Measurements from ENCODE around the gene CHAF1B. TPM values are rescaled to one million over a fixed set of nuclear protein-coding genes. Genes with fewer than 3 reads are reported as not detected.
"Not testable (repeated sequence)": the region's sequence is repeated elsewhere in the genome, so short reads cannot be mapped to it uniquely, and the experiment has no call there.

Gene CHAF1B
- total RNA-seq, 1 donor from 2014 or later, result 35.7 TPM

DNA sequence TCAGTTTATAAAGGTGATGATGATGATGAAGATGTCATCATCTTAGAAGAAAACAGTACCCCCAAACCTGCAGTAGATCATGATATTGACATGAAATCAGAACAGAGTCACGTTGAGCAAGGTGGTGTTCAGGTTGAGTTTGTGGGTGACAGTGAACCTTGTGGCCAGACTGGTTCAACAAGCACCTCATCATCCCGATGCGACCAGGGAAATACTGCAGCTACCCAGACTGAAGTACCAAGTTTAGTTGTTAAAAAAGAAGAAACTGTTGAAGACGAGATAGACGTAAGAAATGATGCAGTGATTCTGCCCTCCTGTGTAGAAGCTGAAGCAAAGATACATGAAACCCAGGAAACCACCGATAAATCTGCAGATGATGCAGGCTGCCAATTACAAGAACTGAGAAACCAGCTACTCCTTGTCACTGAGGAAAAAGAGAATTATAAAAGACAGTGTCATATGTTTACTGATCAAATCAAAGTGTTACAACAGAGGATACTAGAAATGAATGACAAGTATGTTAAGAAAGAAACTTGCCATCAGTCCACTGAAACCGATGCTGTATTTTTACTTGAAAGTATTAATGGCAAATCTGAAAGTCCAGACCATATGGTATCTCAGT, 16.0 kb upstream of the CHAF1B start:
- no peaks in the 10 kb centered on the region for H3K4me1 Mint-ChIP-seq (ENCODE audit: low read depth)
- no peak overlapping the region for H3K4me3 Mint-ChIP-seq
- no peaks in the 10 kb centered on the region for H3K27me3 Mint-ChIP-seq (ENCODE audit: insufficient read depth)
- peaks cover 47% of the 10 kb centered on the region for H3K36me3 Mint-ChIP-seq (ENCODE audit: low read depth)
- intact Hi-C loops (cut with micrococcal nuclease), result no loop called here
- H3K9me3 Mint-ChIP-seq, result no peaks in the 10 kb centered on the region
- no peak overlapping the region for H3K27ac Mint-ChIP-seq
- DNase-seq (ENCODE audit: low spot score), result no peak

DNA sequence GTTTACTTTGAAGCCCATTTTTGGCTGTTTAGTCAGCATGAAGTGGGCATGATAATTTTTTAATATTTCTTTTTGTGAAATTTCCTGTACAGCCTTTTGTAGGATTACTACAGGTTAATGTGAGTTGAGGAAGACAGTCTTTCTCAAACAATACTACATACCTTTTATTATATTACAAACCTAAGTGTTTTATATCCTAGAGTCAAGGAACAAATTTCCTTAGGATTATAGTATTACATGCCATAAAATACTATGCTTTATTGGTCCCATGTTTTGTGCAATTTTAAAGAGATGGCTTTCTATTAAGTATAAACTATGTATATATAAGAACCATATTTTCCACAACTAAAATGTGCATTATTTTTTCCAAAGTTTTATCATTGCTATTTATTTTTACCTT, 9.2 kb upstream of the CHAF1B start:
- Mint-ChIP-seq H3K27ac (no peak overlapping the region), H3K36me3 (ENCODE audit: low read depth) (peaks cover 24% of the 10 kb centered on the region), H3K9me3 (no peaks in the 10 kb centered on the region), H3K27me3 (ENCODE audit: insufficient read depth) (no peaks in the 10 kb centered on the region), H3K4me3 (no peak overlapping the region), H3K4me1 (ENCODE audit: low read depth) (no peaks in the 10 kb centered on the region)
- intact Hi-C loops (cut with micrococcal nuclease), result no loop called here
- DNase-seq (ENCODE audit: low spot score), result no peak

DNA sequence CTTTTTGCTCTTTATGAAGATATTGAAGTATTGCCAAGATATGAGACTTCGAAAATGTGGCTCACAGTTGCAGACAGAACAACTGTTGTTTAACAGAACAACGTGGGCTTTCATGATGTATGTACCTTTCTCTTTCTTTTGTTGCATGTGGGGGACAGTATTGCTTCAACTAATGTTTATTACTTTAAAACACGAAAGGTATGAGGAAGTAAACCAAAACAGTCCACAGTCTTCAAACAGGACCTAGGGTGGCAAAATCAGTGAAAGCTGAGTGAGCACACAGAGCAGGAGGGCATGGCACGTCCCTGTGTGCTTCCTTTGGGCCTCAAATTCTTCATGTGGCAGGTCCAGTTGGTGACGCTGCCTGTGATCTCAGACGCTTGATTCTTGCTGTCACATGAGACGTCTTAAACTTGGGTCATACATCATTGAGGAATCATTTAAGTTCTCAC, 7.8 kb upstream of the CHAF1B start:
- intact Hi-C loops (cut with micrococcal nuclease), result no loop called here
- H3K36me3 Mint-ChIP-seq (ENCODE audit: low read depth), result peaks cover 16% of the 10 kb centered on the region
- no peaks in the 10 kb centered on the region for H3K27me3 Mint-ChIP-seq (ENCODE audit: insufficient read depth)

DNA sequence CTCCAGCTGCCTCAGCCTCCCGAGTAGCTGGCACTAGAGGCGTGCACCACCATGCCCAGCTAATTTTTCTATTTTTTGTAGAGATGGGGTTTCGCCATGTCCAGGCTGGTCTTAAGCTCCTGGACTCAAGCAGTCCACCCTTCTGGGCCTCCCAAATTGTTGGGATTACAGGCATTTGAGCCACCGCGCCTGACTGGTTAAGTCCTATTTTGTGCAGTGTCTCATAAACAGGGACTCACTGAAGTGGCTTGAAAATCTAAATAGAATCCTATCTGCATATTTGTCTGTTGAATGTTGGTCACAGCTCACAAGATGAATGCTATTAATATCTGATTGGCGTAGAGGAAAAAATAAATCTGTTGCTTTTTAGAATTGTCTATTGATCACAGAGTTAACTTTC, 5.9 kb upstream of the CHAF1B start:
- no peak for DNase-seq (ENCODE audit: low spot score)
- peaks cover 5% of the 10 kb centered on the region for H3K4me1 Mint-ChIP-seq (ENCODE audit: low read depth)
- H3K27me3 Mint-ChIP-seq (ENCODE audit: insufficient read depth), result no peaks in the 10 kb centered on the region
- H3K4me3 Mint-ChIP-seq, result no peak overlapping the region
- intact Hi-C loops (cut with micrococcal nuclease), result no loop called here
- no peak overlapping the region for H3K27ac Mint-ChIP-seq
- H3K9me3 Mint-ChIP-seq, result no peaks in the 10 kb centered on the region
- H3K36me3 Mint-ChIP-seq (ENCODE audit: low read depth), result peaks cover 12% of the 10 kb centered on the region

More for the DNA sequence above, 7.8 kb upstream of the CHAF1B start:
- Mint-ChIP-seq H3K4me1 (ENCODE audit: low read depth) (peaks cover 5% of the 10 kb centered on the region), H3K9me3 (no peaks in the 10 kb centered on the region), H3K27ac (no peak overlapping the region), H3K4me3 (no peak overlapping the region)
- DNase-seq (ENCODE audit: low spot score), result no peak

DNA sequence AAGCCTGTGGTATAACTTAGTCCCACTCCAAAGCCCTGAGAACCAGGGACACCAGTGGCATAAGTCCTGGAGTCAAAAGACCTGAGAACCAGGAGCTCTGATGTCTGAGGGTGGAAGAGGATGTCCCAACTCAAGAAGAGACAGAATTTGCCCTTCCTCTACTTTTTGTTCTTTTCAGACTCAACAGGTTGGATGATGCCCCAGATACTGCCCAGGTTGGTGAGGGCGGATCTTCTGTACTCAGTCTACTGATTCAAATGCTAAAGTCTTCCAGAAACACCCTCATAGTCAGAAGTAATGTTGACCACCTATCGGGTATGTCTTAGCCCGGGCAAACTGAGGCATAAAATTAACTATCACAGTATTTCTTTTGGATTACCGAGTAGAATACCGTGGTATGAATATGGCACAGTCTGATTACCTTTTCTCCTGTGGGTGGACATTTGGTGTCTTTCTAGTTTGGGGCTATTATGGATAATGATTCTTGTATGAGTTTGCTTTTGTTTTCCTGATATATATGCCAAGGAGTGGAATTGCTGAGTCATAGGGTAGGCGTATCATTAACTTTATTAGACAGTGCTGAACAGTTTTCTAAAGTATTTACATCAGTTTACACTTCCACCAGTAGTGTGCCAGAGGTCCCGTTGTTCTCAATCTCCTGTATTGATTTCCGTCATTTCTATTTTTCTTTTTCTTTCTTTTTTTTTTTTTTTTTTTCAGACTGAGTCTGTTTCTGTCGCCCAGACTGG, 3.2 kb upstream of the CHAF1B start:
- no peaks in the 10 kb centered on the region for H3K9me3 Mint-ChIP-seq
- H3K27me3 Mint-ChIP-seq (ENCODE audit: insufficient read depth), result no peaks in the 10 kb centered on the region
- H3K27ac Mint-ChIP-seq, result no peak overlapping the region
- DNase-seq (ENCODE audit: low spot score), result no peak
- H3K4me1 Mint-ChIP-seq (ENCODE audit: low read depth), result peaks cover 15% of the 10 kb centered on the region
- H3K36me3 Mint-ChIP-seq (ENCODE audit: low read depth), result peaks cover 9% of the 10 kb centered on the region
- intact Hi-C loops (cut with micrococcal nuclease), result loop anchor here (10.0 kb wide), 1 partner anchor 1767 kb away; the partner anchor contains the start of gene RCAN1
- H3K4me3 Mint-ChIP-seq, result no peak overlapping the region

DNA sequence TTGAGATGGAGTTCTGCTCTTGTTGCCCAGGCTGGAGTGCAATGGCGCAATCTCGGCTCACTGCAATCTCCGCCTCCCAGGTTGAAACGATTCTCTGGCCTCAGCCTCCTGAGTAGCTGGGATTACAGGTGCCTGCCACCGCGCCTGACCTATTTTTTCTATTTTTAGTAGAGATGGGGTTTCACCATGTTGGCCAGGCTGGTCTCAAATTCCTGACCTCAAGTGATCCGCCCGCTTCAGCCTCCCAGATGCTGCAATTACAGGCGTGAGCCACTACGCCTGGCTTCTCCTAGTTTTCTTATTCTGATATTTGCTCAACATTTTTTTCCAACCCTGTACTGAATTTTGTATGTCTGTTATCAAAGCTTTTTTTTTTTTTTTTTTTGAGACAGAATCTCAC, 2.5 kb upstream of the CHAF1B start:
- not testable (repeated sequence) for H3K27me3 Mint-ChIP-seq (ENCODE audit: insufficient read depth); H3K9me3 Mint-ChIP-seq; H3K27ac Mint-ChIP-seq; DNase-seq (ENCODE audit: low spot score); H3K4me3 Mint-ChIP-seq
- intact Hi-C loops (cut with micrococcal nuclease), result loop anchor here (10.0 kb wide), 1 partner anchor 1768 kb away; the partner anchor contains the start of gene RCAN1
- Mint-ChIP-seq H3K36me3 (ENCODE audit: low read depth) (peaks cover 10% of the 10 kb centered on the region), H3K4me1 (ENCODE audit: low read depth) (peaks cover 21% of the 10 kb centered on the region)

DNA sequence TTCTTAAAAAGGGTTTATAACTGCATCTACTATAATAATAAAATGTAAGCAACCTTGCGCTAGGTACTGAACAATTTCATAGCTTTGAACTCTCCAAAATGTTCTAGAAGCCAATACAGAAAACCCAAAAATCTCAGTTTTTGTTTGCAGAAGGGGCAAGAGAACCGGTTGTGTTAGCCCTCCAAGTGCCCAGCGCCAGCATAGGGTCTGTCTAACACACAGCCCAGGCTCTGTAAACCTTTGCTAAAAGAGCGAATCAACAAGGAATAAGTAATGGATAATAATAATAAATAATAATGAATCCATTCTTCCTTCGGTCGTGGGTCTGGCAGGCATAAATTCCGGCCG, 333 bp upstream of the CHAF1B start:
- Mint-ChIP-seq H3K9me3 (no peaks in the 10 kb centered on the region), H3K27me3 (ENCODE audit: insufficient read depth) (no peaks in the 10 kb centered on the region), H3K4me3 (peak overlapping the region; percentile 39), H3K4me1 (ENCODE audit: low read depth) (peaks cover 25% of the 10 kb centered on the region), H3K36me3 (ENCODE audit: low read depth) (peaks cover 8% of the 10 kb centered on the region), H3K27ac (no peak overlapping the region)
- intact Hi-C loops (cut with micrococcal nuclease), result loop anchor here (1.0 to 10.0 kb wide), 6 partner anchors 65 to 1770 kb away; partner anchors contain the start of genes CBR3, DOP1B, MORC3 and RCAN1
- DNase-seq (ENCODE audit: low spot score), result no peak

DNA sequence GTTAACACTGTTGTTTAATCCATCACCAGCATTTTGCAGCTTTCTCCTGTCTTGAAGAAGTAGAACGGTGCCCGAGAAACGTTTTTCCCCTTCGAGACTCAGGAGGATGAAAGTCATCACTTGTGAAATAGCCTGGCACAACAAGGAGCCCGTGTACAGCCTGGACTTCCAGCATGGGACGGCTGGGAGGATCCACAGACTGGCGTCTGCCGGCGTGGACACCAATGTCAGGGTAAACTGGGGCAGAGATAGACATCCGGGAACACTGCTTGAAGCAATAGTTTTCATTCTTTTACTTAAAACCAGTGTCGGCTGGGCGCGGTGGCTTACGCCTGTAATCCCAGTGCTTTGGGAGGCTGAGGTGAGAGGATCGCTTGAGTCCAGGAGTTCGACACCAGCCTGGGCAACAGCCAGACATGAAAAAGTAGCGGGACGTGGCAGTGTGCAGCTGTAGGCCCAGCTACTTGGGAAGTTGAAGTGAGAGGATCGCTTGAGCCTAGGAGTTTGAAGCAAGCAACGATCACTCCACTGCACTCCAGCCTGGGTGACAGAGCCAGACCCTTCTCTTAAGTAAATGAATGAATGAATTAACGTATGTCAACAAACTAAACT, 945 bp downstream of the CHAF1B start:
- no peaks in the 10 kb centered on the region for H3K9me3 Mint-ChIP-seq
- peaks cover 12% of the 10 kb centered on the region for H3K36me3 Mint-ChIP-seq (ENCODE audit: low read depth)
- intact Hi-C loops (cut with micrococcal nuclease), result loop anchor here (5.0 to 10.0 kb wide), 2 partner anchors 871 to 1771 kb away; partner anchors contain the start of gene RCAN1
- H3K27me3 Mint-ChIP-seq (ENCODE audit: insufficient read depth), result no peaks in the 10 kb centered on the region
- DNase-seq (ENCODE audit: low spot score), result no peak
- peaks cover 25% of the 10 kb centered on the region for H3K4me1 Mint-ChIP-seq (ENCODE audit: low read depth)
- H3K27ac Mint-ChIP-seq, result peak overlapping the region; percentile 65
- peak overlapping the region; percentile 89 for H3K4me3 Mint-ChIP-seq

DNA sequence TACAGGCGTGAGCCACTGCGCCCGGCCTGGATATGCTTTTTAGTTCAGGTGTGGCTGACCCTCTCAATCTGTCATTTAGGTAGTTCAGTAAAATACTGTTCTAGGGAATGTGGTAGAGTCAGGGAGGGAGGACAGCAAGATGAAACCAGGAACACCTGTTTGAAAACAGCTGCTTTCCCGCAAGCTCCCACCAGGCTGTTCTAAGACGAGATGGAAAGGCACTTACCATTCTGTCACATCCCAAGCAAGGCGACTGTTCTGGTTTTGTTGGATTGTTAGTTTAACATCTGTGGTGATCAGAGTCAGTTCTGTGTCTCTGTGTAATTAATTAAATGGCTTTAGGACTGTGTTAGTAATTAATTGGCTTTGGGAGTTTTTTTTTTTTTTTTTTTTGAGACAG, 2.9 kb downstream of the CHAF1B start:
- H3K27me3 Mint-ChIP-seq (ENCODE audit: insufficient read depth), result no peaks in the 10 kb centered on the region
- H3K36me3 Mint-ChIP-seq (ENCODE audit: low read depth), result peaks cover 21% of the 10 kb centered on the region
- intact Hi-C loops (cut with micrococcal nuclease), result loop anchor here (5.0 to 10.0 kb wide), 2 partner anchors 869 to 1773 kb away; partner anchors contain the start of gene RCAN1
- no peaks in the 10 kb centered on the region for H3K9me3 Mint-ChIP-seq
- H3K27ac Mint-ChIP-seq, result no peak overlapping the region
- H3K4me1 Mint-ChIP-seq (ENCODE audit: low read depth), result peaks cover 20% of the 10 kb centered on the region
- no peak overlapping the region for H3K4me3 Mint-ChIP-seq
- no peak for DNase-seq (ENCODE audit: low spot score)

DNA sequence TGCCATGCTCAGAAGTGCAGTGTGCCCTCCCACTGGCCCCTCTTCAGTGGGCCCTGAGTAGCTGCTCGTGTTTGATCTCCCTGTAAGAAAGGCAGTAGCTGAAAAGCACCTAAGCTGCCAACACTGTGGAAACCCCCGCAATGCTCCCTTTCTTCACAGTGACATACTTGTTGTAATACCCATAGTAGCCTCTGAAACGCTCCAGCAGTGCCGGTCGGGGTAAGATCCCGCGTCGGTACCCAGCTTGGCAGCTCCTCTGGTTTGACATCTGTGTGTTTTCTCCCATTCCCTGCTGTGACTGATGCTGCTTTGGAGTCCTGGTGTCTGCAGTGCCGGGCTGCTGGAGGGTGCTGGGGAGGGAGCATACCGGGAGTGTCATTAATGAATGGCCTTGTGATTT, 3.6 kb downstream of the CHAF1B start:
- Mint-ChIP-seq H3K27me3 (ENCODE audit: insufficient read depth) (no peaks in the 10 kb centered on the region), H3K4me1 (ENCODE audit: low read depth) (peaks cover 20% of the 10 kb centered on the region), H3K36me3 (ENCODE audit: low read depth) (peaks cover 25% of the 10 kb centered on the region), H3K27ac (no peak overlapping the region), H3K4me3 (no peak overlapping the region), H3K9me3 (no peaks in the 10 kb centered on the region)
- intact Hi-C loops (cut with micrococcal nuclease), result loop anchor here (5.0 to 10.0 kb wide), 2 partner anchors 868 to 1774 kb away; partner anchors contain the start of gene RCAN1
- no peak for DNase-seq (ENCODE audit: low spot score)

DNA sequence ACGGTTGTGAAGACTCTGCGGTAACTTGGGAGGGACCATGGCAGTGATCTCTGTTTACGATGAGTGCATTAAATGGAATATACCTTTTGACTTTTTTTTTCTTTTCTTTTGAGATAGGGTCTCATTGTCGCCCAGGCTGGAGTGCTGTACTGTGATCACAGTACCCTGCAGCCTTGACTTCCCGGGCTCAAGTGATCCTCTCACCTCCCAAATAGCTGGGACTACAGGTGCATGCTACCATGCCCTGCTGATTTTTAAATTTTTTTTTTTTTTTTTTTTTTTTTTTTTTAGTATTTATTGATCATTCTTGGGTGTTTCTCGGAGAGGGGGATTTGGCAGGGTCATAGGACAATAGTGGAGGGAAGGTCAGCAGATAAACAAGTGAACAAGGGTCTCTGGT, 6.5 kb downstream of the CHAF1B start:
- H3K4me1 Mint-ChIP-seq (ENCODE audit: low read depth); H3K4me3 Mint-ChIP-seq; DNase-seq (ENCODE audit: low spot score); H3K9me3 Mint-ChIP-seq; intact Hi-C loops (cut with micrococcal nuclease); H3K27me3 Mint-ChIP-seq (ENCODE audit: insufficient read depth); H3K27ac Mint-ChIP-seq: not testable (repeated sequence)
- H3K36me3 Mint-ChIP-seq (ENCODE audit: low read depth), result peaks cover 32% of the 10 kb centered on the region

DNA sequence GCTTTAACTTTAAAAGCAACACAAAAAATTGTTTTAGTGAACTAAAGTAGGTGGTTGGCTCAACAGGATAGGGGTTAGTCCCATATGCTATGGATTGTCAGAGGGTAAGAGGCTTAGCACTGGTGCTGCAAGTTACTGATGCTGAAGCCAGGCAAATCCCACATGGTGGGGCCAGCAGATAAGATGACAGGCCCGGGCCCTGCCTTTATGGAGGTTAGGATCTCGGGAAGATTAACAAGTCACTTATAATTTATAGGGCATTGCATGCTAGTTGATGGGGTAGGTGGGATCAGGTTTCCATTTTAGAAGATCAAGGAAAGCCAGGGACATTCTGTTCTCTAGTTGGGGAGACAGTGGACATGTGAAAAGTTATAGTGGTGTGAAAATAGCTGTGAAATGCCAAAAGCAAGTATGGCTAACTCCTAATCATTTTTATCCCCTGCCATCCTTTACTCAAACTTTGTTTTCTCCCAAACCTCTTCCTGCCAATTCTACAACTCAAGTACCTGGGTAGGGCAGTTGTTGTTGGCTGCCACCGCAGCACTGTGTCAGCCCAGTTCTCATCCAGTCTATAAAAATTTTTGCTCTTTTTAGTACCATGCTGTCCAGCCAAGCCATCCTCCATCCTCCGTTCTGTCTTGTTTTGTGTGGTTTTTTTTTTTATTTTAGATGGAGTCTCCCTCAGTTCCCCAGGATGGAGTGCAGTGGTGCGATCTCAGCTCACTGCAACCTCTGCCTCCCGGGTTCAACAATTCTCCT, 10.3 kb downstream of the CHAF1B start:
- intact Hi-C loops (cut with micrococcal nuclease), result no loop called here
- Mint-ChIP-seq H3K27ac (no peak overlapping the region), H3K4me1 (ENCODE audit: low read depth) (no peaks in the 10 kb centered on the region), H3K27me3 (ENCODE audit: insufficient read depth) (no peaks in the 10 kb centered on the region), H3K4me3 (no peak overlapping the region), H3K36me3 (ENCODE audit: low read depth) (peaks cover 43% of the 10 kb centered on the region), H3K9me3 (no peaks in the 10 kb centered on the region)
- no peak for DNase-seq (ENCODE audit: low spot score)

Data from activated T-helper 1 cell treated with anti-CD3 and anti-CD28 coated beads, Interleukin-12 subunit alpha, Interleukin-12 subunit beta, Interleukin-2, Interleukin-4 antibody, amounts not matched to agents 30 ng/mL and 10 ng/mL and 1 ng/mL, durations not matched to agents 14 hours and 24 hours and 36 hours (primary cell).